ENCODE measurements around the gene RMND1.

The RMND1 gene

GRCh38 chr6:151381722-151382121, 70.2 kb downstream of the RMND1 start:
- ATAC-seq (ENCODE audit: low read depth) (no peak), DNase-seq (ENCODE audit: low spot score) (no peak)
- Histone ChIP-seq H3K27me3 (ENCODE audit: insufficient read depth, poor library complexity, severe bottlenecking) (no peaks in the 10 kb centered on the region), H3K9me3 (ENCODE audit: severe bottlenecking) (no peaks in the 10 kb centered on the region), H3K4me1 (ENCODE audit: insufficient read depth, poor library complexity, severe bottlenecking) (no peaks in the 10 kb centered on the region), H3K4me3 (ENCODE audit: severe bottlenecking) (no peak overlapping the region), H3K27ac (ENCODE audit: poor library complexity, severe bottlenecking) (no peak overlapping the region), H3K36me3 (ENCODE audit: low read depth) (0 out of 2 replicates have a peak, but pooled peaks cover 3% of the 10 kb centered on the region)
- TF ChIP-seq CTCF (IDR thresholded peaks at IDR 0.05; ENCODE audit: poor library complexity, severe bottlenecking): no peak

GRCh38 chr6:151380848-151381205, 71.1 kb downstream of the RMND1 start:
- TF ChIP-seq CTCF (IDR thresholded peaks at IDR 0.05; ENCODE audit: poor library complexity, severe bottlenecking): no peak
- DNase-seq (ENCODE audit: low spot score) (no peak), ATAC-seq (ENCODE audit: low read depth) (no peak)
- Histone ChIP-seq H3K27me3 (ENCODE audit: insufficient read depth, poor library complexity, severe bottlenecking) (no peaks in the 10 kb centered on the region), H3K9me3 (ENCODE audit: severe bottlenecking) (no peaks in the 10 kb centered on the region), H3K27ac (ENCODE audit: poor library complexity, severe bottlenecking) (no peak overlapping the region), H3K4me1 (ENCODE audit: insufficient read depth, poor library complexity, severe bottlenecking) (no peaks in the 10 kb centered on the region), H3K4me3 (ENCODE audit: severe bottlenecking) (no peak overlapping the region), H3K36me3 (ENCODE audit: low read depth) (no peaks in the 10 kb centered on the region)

GRCh38 chr6:151379933-151380847, 71.7 kb downstream of the RMND1 start:
- peaks cover 4% of the 10 kb centered on the region for H3K4me1 ChIP-seq (ENCODE audit: insufficient read depth, poor library complexity, severe bottlenecking)
- H3K36me3 ChIP-seq (ENCODE audit: low read depth): no peaks in the 10 kb centered on the region
- H3K27me3 ChIP-seq (ENCODE audit: insufficient read depth, poor library complexity, severe bottlenecking): no peaks in the 10 kb centered on the region
- DNase-seq (ENCODE audit: low spot score) (no peak), ATAC-seq (ENCODE audit: low read depth) (no peak)
- no peaks in the 10 kb centered on the region for H3K9me3 ChIP-seq (ENCODE audit: severe bottlenecking)
- no peak overlapping the region for H3K4me3 ChIP-seq (ENCODE audit: severe bottlenecking)
- no peak for TF ChIP-seq CTCF (IDR thresholded peaks at IDR 0.05; ENCODE audit: poor library complexity, severe bottlenecking)
- H3K27ac ChIP-seq (ENCODE audit: poor library complexity, severe bottlenecking): no peak overlapping the region

GRCh38 chr6:151377095-151377494, 74.8 kb downstream of the RMND1 start:
- H3K9me3 ChIP-seq (ENCODE audit: severe bottlenecking): no peaks in the 10 kb centered on the region
- DNase-seq (ENCODE audit: low spot score) (no peak), ATAC-seq (ENCODE audit: low read depth) (no peak)
- no peak overlapping the region for H3K4me3 ChIP-seq (ENCODE audit: severe bottlenecking)
- H3K27ac ChIP-seq (ENCODE audit: poor library complexity, severe bottlenecking): no peak overlapping the region
- no peaks in the 10 kb centered on the region for H3K36me3 ChIP-seq (ENCODE audit: low read depth)
- H3K4me1 ChIP-seq (ENCODE audit: insufficient read depth, poor library complexity, severe bottlenecking): peaks cover 14% of the 10 kb centered on the region
- TF ChIP-seq CTCF (IDR thresholded peaks at IDR 0.05; ENCODE audit: poor library complexity, severe bottlenecking): no peak
- no peaks in the 10 kb centered on the region for H3K27me3 ChIP-seq (ENCODE audit: insufficient read depth, poor library complexity, severe bottlenecking)

- no peak for TF ChIP-seq CTCF (IDR thresholded peaks at IDR 0.05; ENCODE audit: poor library complexity, severe bottlenecking)
- H3K9me3 ChIP-seq (ENCODE audit: severe bottlenecking): no peaks in the 10 kb centered on the region
- ATAC-seq (ENCODE audit: low read depth): no peak
- no peak overlapping the region for H3K27ac ChIP-seq (ENCODE audit: poor library complexity, severe bottlenecking)
- no peaks in the 10 kb centered on the region for H3K27me3 ChIP-seq (ENCODE audit: insufficient read depth, poor library complexity, severe bottlenecking)
- peaks cover 14% of the 10 kb centered on the region for H3K4me1 ChIP-seq (ENCODE audit: insufficient read depth, poor library complexity, severe bottlenecking)
- H3K36me3 ChIP-seq (ENCODE audit: low read depth): peaks cover 2% of the 10 kb centered on the region; the same call in 1 of the 2 replicates
- no peak for DNase-seq (ENCODE audit: low spot score)
- H3K4me3 ChIP-seq (ENCODE audit: severe bottlenecking): no peak overlapping the region
These were observed 75.5 kb downstream of the RMND1 start for GRCh38 chr6:151376440-151376839.

Measured in RWPE2 (cell line).